ENCODE measurements around the gene ALOX15B. TPM values are rescaled to one million over a fixed set of nuclear protein-coding genes. Genes with fewer than 3 reads are reported as not detected.
"Not testable (repeated sequence)": the region's sequence is repeated elsewhere in the genome, so short reads cannot be mapped to it uniquely, and the experiment has no call there.

ALOX15B gene
- total RNA-seq, 6 donors from 2014 or later = 46.2 to 177 (median 105) TPM

DNA sequence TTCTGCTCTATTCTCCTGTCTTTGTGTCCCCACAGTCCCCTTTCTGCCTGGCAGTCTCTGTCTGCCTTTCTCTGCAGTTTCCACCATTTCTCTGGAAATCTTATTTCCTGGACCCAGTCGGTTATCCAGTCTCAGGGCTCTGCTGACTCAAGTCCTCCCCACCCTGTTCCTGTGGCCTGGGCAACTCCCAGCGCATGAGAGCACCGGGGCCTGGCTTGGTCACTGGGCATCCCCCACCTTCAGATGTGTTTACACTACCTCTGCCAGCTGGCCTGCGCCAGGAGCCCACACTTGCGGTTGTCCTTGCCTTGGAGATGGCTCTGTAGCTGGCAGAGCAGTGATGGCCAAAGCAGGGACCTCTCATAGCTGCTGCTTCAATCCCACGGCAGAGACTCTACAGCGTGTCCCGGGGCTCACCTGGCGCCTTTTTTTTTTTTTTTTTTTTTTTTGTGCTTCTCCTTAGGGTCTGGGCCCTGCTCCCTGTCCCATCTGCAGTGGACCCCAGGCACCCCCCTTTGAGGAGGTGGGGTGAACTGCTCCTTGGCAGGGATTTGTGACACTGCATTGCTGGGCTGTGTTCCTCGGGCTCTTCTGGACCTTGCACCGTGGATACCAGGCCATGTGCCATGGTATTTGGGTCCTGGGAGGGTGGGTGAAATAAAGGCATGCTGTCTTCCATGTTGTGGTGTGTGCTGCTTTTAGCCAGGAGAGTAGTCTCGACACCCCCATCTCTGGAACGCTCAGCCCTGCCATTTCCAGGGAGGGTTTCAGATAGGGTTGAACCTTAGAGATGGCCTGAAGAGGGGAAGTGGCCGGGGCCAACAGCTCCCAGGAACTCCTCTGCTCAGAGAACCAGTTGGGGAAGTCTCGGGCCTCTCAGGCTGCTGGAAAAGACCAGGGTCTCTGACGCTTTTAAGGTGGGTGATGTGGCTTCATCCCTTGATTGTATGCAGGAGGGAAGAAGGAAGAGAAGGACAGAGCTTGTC, 18.9 kb upstream of the ALOX15B start:
- Histone ChIP-seq H3K4me1 (peaks cover 15 to 70% (median 46%) of the 10 kb centered on the region in 4 donors), H3K4me3 (no peak overlapping the region), H3K27ac (peak overlapping the region in 2 of 4 donors; percentile 55 to 88), H3K27me3 (peaks cover 0 to 11% (median 5%) of the 10 kb centered on the region in 4 donors), H3K36me3 (no peaks in the 10 kb centered on the region), H3K9me3 (no peaks in the 10 kb centered on the region)
- DNase-seq (peak; percentile 60 to 90), ATAC-seq (ENCODE audit: low FRiP score in 2 of 2) (peak in 1 of 2 donors; percentile 28)
- WGBS, 2 donors = 67 to 74% methylated on average over 15 to 16 of the region's 16 CpGs
- TF ChIP-seq POLR2A (IDR thresholded peaks at IDR 0.05) (peak in 1 of 4 donors; percentile 51), EP300 (IDR thresholded peaks at IDR 0.05) (peak in 1 of 4 donors; percentile 45), POLR2AphosphoS5 (IDR thresholded peaks at IDR 0.05) (peak in 1 of 2 donors; percentile 15), CTCF (IDR thresholded peaks at IDR 0.05) (no peak)

GRCh38 chr17:8020776-8021564, 17.9 kb upstream of the ALOX15B start:
- H3K27me3 ChIP-seq = peaks cover 0 to 5% (median 2%) of the 10 kb centered on the region in 4 donors
- H3K4me3 ChIP-seq = no peak overlapping the region
- 79 to 87% methylated on average over 4 to 9 of the region's 9 CpGs for WGBS, 2 donors
- no peaks in the 10 kb centered on the region for H3K36me3 ChIP-seq
- peaks cover 14 to 66% (median 39%) of the 10 kb centered on the region in 4 donors for H3K4me1 ChIP-seq
- no peaks in the 10 kb centered on the region for H3K9me3 ChIP-seq
- no peak for DNase-seq
- TF ChIP-seq CTCF (IDR thresholded peaks at IDR 0.05) (no peak), POLR2A (IDR thresholded peaks at IDR 0.05) (no peak), POLR2AphosphoS5 (IDR thresholded peaks at IDR 0.05) (no peak), EP300 (IDR thresholded peaks at IDR 0.05) (no peak)
- H3K27ac ChIP-seq = peak overlapping the region in 1 of 4 donors; percentile 88
- ATAC-seq (ENCODE audit: low FRiP score in 2 of 2) = no peak

- Histone ChIP-seq H3K9me3 (no peaks in the 10 kb centered on the region), H3K27me3 (no peaks in the 10 kb centered on the region), H3K4me1 (peaks cover 6 to 58% (median 32%) of the 10 kb centered on the region in 4 donors), H3K36me3 (no peaks in the 10 kb centered on the region), H3K4me3 (no peak overlapping the region), H3K27ac (no peak overlapping the region)
- WGBS, 2 donors = 91 to 93% methylated on average over 11 to 12 of the region's 13 CpGs
- TF ChIP-seq POLR2A (IDR thresholded peaks at IDR 0.05) (no peak), EP300 (IDR thresholded peaks at IDR 0.05) (no peak), POLR2AphosphoS5 (IDR thresholded peaks at IDR 0.05) (no peak), CTCF (IDR thresholded peaks at IDR 0.05) (no peak)
- ATAC-seq (ENCODE audit: low FRiP score in 2 of 2) (no peak), DNase-seq (no peak)
Observed at GRCh38 chr17:8021565-8022359, 17.1 kb upstream of the ALOX15B start.

- no peaks in the 10 kb centered on the region for H3K27me3 ChIP-seq
- 87 to 90% methylated on average over 4 of the region's 4 CpGs for WGBS, 2 donors
- peaks cover 0 to 50% (median 24%) of the 10 kb centered on the region in 4 donors for H3K4me1 ChIP-seq
- ATAC-seq (ENCODE audit: low FRiP score in 2 of 2) = peak in 1 of 2 donors; percentile 5
- no peaks in the 10 kb centered on the region for H3K36me3 ChIP-seq
- DNase-seq = no peak
- H3K4me3 ChIP-seq = no peak overlapping the region
- H3K9me3 ChIP-seq = no peaks in the 10 kb centered on the region
- TF ChIP-seq CTCF (IDR thresholded peaks at IDR 0.05) (no peak), EP300 (IDR thresholded peaks at IDR 0.05) (no peak), POLR2AphosphoS5 (IDR thresholded peaks at IDR 0.05) (no peak), POLR2A (IDR thresholded peaks at IDR 0.05) (no peak)
- no peak overlapping the region for H3K27ac ChIP-seq
Observed at GRCh38 chr17:8022360-8023003, 16.4 kb upstream of the ALOX15B start.

DNA sequence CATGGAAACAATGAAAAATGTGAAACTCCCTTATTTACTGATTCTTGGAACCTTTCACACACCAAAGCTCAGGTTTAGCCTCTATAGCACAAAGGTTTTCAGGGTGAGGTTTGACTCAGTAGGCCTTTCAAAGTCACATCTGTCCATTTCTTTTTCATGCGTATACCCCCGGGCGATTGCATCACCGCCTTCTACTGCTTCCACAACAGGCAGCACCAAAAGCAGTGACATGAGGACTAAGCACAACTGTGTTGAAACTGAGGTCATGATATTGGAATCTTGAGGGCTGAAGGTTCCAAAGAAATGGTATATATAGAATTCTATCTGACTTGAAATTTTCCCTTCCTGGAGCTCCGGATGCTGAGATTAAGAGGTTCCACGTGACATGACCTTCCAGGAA, 14.7 kb upstream of the ALOX15B start:
- H3K4me3 ChIP-seq = not testable (repeated sequence)
- 59 to 64% methylated on average over 6 of the region's 6 CpGs for WGBS, 2 donors

More for the DNA sequence above, 14.7 kb upstream of the ALOX15B start:
- not testable (repeated sequence) for ATAC-seq (ENCODE audit: low FRiP score in 2 of 2); H3K36me3 ChIP-seq; H3K9me3 ChIP-seq; DNase-seq; H3K27me3 ChIP-seq
- peaks cover 0 to 36% (median 14%) of the 10 kb centered on the region in 4 donors for H3K4me1 ChIP-seq
- H3K27ac ChIP-seq = peak overlapping the region in 2 of 4 donors; percentile 26 to 43

Data from upper lobe of left lung (tissue), 6 donors.